Activated gamma-delta T cell treated with anti-CD3 and anti-CD28 coated beads, Interleukin-2, amount 50 U/mL, for 16 hours (primary cell): ENCODE results near the gene NLGN2.

Experiments used
- DNase-seq: peaks from one replicate; pipeline ENCODE4 v3.0.0-alpha.2; 2020; ENCODE audit warnings: low read depth

Gene NLGN2

DNA sequence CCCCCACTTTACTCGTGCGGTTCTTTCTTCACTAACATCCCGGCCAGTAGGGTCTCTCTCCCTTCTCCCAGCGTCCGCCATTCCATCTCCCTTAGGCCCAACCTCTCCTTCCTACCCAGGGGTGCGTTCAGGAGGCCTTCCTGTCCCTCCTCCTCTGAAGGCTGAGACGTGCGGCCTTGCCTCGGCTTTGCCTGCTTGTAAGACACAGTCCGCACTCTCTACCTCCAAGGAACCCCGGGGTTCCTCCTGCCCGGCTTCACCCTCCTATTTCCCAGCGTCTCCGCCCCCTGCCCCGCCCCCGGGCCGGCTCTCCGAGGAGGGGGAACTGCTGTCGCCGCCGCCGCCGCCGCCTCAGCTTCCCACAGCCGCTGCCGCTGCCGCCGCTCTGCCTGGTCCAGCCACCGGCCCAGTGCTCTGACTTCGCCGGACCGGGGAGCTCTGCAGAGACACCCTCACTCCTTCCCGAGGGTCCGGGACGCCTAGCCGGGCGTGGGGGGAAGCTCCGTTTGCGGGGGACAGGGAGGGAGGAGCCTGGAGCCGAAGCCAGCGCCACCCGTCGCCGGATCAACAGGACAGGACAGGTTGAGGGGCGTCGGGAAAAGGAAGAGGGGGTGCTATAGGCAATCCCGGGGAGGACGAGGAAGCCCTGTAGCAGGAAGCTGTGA, 30.4 kb downstream of the NLGN2 start:
- DNase-seq, result no peak

DNA sequence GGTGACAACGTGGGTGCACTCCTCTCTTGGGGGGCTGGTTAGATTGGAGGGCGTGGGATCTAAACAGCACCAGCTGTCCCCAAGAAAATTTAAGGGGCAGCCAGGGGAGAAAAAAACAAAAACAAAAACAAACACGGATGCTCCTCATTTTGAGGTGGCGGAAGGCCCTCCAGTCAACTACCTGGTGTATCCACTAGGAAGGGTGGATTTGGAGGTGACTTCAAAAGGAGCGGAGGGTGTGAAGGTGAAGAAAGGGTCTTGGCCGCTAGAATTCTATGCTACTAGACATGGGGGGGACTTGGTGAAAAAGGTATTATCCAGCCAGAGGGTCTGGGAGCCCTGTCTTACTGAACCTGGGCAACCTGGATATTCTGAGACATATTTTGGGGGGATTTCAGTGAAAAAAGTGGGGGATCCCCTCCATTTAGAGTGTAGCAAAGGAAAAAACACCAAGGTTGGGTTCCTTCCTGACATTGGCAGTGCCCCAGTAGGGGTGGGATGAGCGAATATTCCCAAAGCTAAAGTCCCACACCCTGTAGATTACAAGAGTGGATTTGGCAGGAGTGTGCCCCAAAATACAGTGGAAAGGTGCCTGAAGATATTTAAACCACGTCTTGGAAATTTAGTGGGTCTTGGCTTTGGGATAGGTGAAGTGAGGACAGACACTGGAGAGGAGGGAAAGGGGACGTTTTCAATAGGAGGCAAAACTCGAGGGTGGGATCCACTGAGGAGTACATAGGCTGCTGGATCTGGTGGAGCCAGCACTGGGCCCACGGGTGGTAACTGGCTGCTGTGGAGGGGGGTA, 31.2 kb downstream of the NLGN2 start:
- no peak for DNase-seq

DNA sequence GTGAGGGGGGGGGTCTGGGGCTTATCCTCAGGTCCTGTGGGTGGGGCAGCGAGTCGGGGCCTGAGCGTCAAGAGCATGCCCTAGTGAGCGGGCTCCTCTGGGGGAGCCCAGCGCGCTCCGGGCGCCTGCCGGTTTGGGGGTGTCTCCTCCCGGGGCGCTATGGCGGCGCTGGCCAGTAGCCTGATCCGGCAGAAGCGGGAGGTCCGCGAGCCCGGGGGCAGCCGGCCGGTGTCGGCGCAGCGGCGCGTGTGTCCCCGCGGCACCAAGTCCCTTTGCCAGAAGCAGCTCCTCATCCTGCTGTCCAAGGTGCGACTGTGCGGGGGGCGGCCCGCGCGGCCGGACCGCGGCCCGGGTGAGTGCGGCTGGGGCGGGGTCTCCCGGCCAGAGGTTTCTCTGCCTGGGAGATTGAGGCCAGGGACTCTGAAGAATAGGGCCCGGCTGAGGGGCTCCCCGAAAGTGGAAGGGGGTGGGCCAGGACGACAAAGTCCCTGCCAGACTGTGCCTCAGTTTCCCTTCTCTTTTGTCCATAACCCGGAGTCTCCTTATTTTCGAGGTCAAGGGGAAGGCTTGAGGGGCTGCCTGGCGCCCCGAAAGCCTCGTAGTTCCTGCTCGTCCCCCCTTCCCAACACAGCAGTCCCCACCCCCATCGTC, 31.9 kb downstream of the NLGN2 start, which contains the start of gene FGF11:
Gene FGF11, plus strand, starts transcription at position 51 of the 651 bp plus-strand sequence. Its CDS starts 109 bp downstream, at position 160.
- DNase-seq, result no peak

DNA sequence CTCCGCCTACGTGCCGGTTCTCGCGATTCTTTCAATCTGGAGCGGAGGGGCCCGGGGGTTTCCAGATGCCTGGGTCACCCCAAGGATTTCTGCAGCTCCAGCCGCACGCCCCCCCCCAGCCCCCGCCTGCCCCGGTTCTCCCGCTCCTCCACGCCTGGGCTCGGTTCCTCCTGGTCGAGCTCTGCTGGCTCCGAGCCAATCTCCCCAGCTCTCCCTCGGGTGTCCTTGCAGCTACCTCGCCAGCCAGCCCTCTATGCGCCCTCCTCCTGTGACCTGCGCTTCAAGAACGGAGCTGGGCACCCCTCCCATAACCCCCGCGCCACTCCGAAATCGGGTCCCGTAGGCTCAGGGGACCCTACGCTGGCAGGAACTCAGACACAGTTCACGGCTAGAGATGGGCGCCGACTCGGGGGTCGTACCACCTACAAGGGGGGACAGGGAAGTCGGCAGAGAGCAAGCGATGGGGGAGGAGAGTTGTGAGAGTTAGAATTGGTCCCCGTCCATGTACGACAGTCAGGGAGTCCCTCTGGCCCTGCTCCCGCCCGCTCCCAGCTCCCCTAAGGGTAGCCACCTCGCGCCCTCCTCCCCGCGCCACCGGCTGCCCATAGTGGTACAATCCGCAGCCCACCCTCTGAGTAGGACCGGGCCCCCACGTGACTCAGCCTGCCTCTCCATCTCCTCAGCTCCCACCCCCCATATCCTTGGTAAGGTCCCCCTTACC, 32.6 kb downstream of the NLGN2 start:
- DNase-seq, result no peak

DNA sequence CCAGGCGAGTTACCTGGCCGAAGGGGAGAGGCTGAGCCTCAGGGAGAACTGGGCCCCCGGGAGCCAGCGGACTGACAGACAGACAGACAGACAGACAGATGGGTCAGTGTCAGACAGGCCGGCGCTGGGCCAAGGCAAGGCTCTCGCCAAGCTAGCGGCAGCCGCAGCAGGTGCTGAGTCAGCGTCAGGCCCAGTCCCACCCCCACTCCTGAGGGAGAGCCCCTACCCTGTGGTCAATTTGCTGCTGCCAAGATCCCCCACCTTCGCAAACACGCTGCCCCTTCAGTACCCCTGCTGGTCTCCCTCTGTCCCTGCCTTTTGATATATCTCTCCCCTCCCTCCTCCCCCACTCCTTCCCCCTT, 33.2 kb downstream of the NLGN2 start:
- no peak for DNase-seq

DNA sequence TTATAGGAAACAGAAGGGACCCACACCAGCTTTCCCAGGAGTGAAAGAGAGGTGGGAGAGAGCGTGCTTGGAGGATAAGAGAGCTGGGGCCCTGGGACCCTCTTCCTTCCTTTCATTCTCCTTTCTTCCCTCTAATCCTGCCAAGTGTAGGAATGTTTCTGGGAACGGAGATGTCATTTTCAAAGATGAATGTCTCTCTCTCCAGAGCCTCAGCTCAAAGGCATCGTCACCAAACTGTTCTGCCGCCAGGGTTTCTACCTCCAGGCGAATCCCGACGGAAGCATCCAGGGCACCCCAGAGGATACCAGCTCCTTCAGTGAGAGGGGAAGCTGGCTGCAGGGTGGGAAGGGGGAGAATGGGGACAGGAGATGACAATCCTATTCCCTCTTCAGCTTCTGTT, 33.6 kb downstream of the NLGN2 start:
- DNase-seq, result no peak

DNA sequence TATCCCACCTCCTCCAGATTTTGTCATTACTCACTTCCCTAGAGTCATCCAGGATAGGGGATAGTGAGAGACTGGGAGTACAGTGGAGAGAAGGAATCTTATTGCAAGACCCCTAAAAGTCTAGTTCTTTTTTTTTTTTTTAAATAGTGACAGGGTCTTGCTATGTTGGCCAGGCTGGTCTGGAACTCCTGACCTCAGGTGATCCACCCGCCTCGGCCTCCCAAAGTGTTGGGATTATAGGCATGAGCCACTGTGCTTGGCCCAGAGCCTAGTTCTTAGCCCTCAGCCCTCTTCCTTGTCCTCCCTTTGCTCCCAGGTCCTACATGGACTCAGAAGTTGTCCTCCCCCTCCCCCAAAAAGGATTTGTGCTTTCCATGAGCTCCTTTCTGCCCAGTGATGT, 34.5 kb downstream of the NLGN2 start:
- no peak for DNase-seq

DNA sequence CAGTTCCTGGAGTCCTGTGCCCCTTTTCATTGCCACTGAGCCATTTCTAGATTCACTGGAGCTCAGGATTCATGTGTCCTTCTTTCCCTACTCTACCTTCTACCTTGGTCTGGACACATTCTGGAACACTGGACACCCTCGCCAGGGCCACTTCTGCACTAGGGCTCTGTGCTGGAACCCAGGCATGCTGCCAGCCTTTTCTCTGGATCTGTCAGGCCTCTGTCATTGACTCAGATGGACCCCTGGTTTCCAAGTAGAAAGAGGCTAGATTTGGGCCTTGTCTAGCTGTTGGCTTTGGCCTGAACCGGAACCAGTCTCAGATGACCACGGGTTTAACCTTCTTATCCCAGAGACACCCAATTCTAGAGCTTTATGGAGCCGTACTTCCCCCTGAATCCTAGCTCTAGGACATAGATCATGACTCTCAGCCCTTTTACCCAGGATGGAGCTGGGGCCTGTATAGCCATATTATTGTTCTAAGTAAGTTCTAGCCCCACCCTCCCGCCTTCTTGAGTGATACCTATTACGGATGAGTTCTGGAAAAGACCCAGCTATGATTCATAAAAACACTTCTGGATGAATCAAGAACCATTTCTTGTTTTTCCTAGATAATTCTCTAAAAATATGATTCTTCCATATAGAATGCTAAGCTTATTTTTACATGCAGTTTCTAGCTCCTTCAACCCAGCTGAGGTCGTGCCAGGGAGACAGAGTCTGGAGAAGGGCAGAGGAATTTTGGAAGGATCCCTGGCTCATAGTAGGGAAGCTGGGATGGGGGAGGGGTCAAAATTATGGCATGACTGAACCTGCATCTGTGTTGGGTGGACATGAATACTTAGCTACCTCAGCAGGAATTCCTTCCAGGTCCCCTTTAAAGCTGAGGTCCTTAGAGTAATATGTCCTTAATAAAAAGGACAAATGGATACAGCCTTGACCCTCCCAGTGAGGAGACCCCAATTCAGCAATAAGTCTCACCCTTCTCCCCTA, 36.1 kb downstream of the NLGN2 start:
- DNase-seq, result no peak

DNA sequence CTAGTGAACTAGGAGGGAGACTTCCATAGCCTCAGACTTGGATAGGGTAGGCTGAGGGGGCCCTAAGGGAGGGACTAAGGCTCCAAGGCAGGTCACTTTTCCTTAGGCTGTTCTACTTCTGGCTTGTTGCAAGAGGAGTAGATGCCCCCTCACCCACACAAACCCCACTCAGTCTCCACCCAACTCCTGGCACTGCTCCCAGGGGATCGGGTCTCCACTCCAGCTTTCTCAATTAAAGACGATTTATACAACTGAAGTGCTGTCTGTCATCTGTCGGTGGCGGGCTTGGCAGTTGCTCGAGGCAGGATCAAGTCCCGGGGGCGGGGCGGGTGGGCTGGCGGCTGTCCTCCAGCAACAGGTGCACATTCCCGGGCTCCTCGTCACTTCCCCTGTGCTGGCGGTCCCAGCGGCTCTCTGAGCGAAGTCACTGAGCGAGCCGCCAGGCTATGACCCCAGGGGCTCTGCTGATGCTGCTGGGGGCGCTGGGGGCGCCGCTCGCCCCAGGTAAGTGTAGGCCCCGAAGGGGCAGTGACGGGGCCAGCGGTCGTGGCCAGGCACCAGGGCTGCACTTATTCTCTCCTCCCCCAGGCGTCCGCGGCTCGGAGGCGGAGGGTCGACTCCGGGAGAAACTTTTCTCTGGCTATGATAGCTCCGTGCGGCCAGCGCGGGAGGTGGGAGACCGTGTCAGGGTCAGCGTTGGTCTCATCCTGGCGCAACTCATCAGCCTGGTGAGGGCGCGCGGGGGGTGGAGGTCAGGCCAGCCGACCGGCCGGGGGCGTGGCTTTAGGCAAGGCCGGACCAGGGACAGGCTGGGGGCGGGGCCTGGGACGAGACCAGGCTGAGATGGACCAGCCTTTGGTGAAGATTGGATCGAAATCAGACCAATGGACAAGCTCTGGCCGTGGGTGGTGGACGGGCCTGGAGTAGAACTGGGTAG, 37.3 kb downstream of the NLGN2 start, which contains the start of gene CHRNB1:
Gene CHRNB1, plus strand, starts transcription at position 380 of the 937 bp plus-strand sequence. Its CDS starts 67 bp downstream, at position 447.
- DNase-seq, result no peak

DNA sequence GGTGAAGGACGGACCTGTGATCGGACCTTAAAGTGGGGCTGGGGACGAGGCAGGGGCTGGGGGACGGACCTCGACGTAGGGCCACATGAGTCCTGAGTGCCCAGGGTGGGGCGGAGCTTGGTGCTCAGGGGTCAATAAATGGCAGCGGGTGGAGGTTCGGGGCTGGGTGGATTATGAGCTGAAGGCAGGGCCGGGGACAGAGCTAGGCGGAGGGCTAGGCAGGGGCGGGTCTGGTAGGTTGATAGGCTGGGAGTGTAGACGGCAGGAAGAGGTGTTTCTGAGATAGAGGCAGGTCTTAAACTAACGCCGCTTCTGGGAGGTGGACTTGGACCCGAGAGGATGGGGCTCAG, 37.9 kb downstream of the NLGN2 start:
- DNase-seq, result no peak

DNA sequence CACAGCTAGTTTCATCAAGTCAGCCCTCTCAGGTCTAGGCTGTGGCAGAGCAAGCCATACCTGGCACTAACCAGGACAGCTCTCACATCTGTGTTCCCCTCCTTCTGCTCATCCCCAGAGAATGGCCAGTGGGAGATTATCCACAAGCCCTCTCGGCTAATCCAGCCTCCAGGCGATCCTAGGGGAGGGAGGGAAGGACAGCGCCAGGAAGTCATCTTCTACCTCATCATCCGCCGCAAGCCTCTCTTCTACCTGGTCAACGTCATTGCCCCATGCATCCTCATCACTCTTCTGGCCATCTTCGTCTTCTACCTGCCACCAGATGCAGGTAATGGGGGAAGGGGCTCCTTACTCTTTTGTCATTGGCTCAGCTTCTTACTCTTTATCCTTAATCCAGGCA, 40.8 kb downstream of the NLGN2 start:
- DNase-seq, result no peak

DNA sequence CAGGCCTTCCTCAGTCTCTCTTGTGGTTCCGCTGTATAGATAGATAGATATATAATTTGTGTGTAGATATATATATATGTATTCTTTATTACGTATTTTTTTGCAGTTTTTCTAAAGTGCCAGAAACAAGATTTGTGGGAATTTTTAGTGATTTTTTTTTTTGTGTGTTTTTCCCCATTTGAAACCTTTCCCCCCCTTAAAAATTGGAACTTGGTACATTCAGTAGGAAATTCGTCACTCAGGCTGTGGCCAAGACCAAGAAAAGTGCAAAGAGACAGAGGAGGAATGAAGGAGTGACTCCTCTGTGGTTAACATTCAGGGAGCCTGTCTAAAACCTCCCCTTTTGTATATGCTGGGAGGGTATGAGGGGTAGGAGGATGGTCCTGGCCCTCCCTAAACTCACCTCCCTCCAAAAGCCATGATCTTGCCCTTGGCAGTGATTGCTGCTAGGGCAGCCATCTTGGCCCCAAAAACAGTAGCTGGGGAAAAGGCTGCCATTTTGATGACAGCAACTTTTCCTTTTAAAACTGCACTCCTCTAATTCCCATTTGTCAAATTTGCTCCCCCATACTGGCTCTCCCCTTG, 52.4 kb downstream of the NLGN2 start:
- DNase-seq, result no peak

DNA sequence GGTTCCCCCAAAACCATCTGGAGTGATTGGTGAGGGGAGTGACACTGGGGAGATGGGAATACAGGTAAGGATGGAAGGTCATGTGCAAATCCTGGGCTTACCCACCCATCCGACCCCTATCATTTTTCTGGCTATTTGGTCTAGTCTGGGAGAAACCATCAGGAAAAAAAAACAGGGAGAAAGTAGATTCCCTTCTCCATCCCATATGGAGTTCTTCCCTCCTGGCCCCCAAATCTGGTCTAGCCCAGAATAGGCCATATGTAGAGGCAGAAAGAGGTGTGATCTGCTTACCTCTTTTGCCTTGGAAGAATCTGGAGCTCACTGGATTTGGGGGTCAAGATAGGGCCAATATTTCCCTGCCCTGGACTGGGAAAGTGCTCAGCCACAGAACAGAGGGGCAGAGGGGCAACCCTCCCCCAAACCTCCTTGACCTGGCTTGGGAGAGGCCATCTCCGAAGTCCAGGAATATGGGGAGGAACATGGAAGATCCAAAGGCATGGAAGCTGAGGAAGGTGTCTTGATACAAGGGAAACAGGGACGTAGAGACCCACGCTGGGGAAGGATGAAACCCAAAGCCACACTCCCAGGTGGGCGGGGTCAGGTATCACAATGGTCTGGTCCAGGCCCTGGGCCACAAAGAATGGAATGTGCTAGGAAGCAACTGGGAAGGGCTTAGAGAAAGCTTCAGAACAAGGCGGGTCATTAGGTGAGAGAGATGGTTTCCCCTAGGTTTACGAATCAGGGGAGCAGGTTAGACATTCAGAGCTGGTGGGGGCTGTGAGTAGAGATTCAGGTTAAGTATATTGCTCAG, 53.4 kb downstream of the NLGN2 start:
- no peak for DNase-seq

DNA sequence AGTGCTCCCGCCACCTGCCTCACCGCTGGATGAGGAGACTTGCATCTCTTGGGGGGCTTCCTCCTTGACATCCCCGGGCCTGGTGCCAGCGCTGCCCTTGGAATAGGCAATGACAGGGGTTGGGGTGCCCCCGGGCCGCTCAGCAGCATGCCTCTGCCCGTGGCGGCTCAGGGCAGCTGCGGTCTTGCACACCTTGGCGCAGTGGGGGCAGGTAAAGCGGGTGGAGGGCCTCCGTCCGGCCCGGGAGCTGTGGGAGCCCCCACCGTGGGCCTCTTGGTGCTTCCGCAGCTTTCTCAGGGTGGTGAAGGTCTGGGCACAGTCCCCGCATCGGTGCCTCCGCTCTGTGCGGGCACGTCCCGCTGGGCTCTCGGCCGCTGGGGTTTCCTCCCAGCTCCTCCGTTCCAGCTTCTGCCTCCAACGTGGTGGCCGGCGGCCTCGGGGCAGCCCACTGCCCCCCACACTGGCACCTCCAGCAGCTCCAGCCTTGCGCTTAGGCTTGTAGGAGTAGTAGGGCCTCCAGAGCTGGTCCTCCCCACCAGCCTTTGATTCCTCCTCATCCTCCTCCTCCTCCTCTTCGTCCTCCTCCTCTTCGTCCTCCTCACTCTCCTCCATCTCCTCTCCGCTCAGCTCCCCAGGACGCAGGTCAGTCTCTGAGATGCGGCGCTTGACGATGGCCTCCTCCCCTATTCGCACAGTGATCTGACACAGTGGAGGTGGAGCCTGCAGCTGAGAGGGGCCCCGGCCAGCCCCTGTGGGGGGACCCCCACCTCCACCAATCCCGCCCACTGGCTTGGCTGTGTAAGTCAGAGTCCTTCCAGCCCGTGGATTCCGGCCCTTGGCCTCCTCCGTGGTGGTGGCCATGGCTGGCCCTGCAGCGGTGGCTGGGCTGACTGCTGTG, 55.1 kb downstream of the NLGN2 start:
- DNase-seq, result no peak

DNA sequence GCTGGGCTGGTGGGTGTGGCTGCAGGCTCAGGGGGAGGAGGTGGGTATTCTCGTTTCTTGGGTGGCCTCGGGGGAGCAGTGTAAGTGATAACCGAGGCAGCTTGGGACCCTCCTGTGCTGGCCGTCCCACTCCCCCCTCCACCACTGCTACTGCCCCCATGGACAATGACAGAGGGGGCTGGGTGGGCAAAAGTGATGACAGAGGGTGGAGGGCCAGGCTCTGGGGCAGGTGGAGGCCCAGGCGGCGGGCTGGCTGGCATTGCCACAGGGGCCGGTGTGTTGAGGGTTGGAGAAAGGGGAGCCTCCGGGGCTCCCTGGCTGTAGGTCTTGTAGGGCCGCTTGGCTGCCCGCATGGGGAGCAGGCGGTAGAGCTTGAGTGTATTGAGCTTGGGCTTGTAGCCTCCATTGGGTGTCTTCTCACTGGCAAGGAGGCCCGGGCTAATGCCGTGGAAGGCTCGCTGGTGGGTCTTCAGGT, 55.8 kb downstream of the NLGN2 start:
- no peak for DNase-seq

DNA sequence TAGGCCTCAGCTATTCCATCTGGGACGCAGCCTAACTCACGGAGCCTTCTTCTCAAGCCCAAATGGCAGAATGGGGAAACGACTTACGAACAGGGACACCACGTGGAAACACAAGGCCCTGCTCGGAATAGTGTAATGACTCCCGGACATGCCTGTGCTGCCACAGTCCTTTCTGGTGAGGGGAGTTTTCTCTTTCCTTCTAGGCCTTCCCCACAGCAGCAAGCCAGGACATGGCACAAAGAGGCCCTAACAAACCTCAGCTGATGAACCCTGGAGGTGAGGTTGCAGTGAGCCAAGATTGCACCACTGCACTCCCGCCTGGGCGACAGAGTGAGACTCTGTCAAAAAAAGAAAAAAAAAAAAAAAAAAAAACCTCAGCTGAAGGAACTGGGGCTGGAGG, 56.4 kb downstream of the NLGN2 start:
- no peak for DNase-seq

DNA sequence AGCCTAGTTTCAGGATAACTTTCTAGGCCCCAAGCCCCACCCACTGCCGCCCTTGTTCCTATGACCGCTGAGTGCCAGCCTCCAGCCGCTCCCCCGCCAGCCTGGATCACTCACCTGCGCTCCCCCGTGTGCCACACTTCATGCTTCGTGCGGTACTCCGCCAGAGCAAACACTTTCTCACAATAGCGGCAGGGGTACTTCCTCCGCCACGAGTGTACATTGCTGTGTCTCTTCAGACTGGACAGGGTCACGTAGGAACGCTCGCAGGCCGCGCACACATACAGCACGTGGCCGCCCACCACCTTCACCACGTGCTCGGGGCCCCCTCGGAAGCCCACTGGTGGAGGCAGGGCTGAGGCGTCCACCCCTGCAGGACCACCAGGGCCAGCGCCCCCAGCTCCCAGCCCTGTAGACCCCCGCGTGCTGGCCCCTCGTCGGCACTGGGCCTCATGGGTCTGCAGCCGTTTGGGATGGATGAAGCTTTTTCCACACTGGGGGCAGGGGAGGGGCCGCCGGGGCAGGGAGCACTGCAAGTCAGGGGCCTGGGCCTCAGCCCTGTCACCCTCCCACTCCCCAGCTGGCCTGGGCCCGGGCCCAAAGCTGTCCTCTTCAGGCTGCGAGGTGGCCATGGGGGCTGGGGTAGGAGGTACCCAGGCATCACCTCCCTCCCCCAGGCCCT, 58.1 kb downstream of the NLGN2 start:
- no peak for DNase-seq
